SK-N-SH (cell line): Measurements from ENCODE around the gene PKN2. TPM values are rescaled to one million over a fixed set of nuclear protein-coding genes. Genes with fewer than 3 reads are reported as not detected.

ENCODE experiments used
- CTCF ChIA-PET: fragments of 300-600, 350-600 bp; formaldehyde crosslinking; extraction: SDS; loops from one replicate; lab custom pipeline; 2021; lab: Yijun Ruan, JAX
- POLR2A ChIA-PET: fragments of 350-600 bp; sonication (Branson Sonifier 250); formaldehyde crosslinking; extraction: SDS; loops from one replicate; lab custom pipeline; 2020; ENCODE audit warnings: antibody characterized with exemption, inconsistent platforms; lab: Yijun Ruan, JAX
- DNase-seq: peaks from one replicate; pipeline ENCODE4 v3.0.0; 2012
- H2AFZ ChIP-seq: fragments of 200-600 bp; sonication (generic); 2 replicates; pipeline ENCODE4 v1.8.1; 2016; ENCODE audit warnings: antibody characterized with exemption, mild to moderate bottlenecking, low read depth
- H3F3A ChIP-seq: fragments of 200-600 bp; sonication (generic); replicated peaks from 2 replicates; pipeline ENCODE3; 2016; ENCODE audit warnings: antibody characterized with exemption, mild to moderate bottlenecking; ENCODE audit not compliant: insufficient read depth
- H3K27ac ChIP-seq, 2 experiments: fragments of 200-500 bp in 1 of 2; fragments of 200-600 bp in 1 of 2; sonication (Bioruptor generic) in 1 of 2; sonication (generic), shearing (Covaris generic) in 1 of 2; 2 replicates each; pipeline versions ENCODE4 v1.5.1 to v1.6.1; 2014 to 2016; ENCODE audit warnings: low read depth in 2 of 2, inconsistent platforms in 1 of 2, low read length in 1 of 2, mild to moderate bottlenecking in 1 of 2, mixed read lengths in 1 of 2
- H3K27me3 ChIP-seq: fragments of 200-600 bp; sonication (generic), shearing (Covaris generic); 2 replicates; pipeline ENCODE4 v1.6.1; 2016; ENCODE audit warnings: mixed run types; ENCODE audit not compliant: insufficient read depth
- H3K36me3 ChIP-seq, 2 experiments: fragments of 200-500 bp in 1 of 2; fragments of 200-600 bp in 1 of 2; sonication (Bioruptor generic) in 1 of 2; sonication (generic) in 1 of 2; replicated peaks in 1 of 2; 2 replicates each; pipeline versions ENCODE3 to v1.5.1; 2014 to 2016; ENCODE audit warnings: low read length in 1 of 2, mild to moderate bottlenecking in 1 of 2; ENCODE audit not compliant: insufficient read depth in 2 of 2, control insufficient read depth in 1 of 2
- H3K4me1 ChIP-seq, 2 experiments: fragments of 200-500 bp in 1 of 2; fragments of 200-600 bp in 1 of 2; sonication (Bioruptor generic) in 1 of 2; sonication (generic), shearing (Covaris generic) in 1 of 2; 2 replicates each; pipeline versions ENCODE4 v1.5.1 to v1.6.1; 2014 to 2016; ENCODE audit warnings: low read depth in 1 of 2, low read length in 1 of 2, mixed run types in 1 of 2; ENCODE audit not compliant: insufficient read depth in 2 of 2, control insufficient read depth in 1 of 2
- H3K4me2 ChIP-seq: fragments of 200-600 bp; sonication (generic), shearing (Covaris generic); 2 replicates; pipeline ENCODE4 v1.6.1; 2017; ENCODE audit warnings: mixed run types
- H3K4me3 ChIP-seq, 2 experiments: fragments of 200-500 bp in 1 of 2; fragments of 200-600 bp in 1 of 2; sonication (Bioruptor generic) in 1 of 2; sonication (generic), shearing (Covaris generic) in 1 of 2; 2 replicates each; pipeline versions ENCODE4 v1.5.1 to v1.8.1; 2014 to 2016; ENCODE audit warnings: low read depth in 2 of 2, inconsistent platforms in 1 of 2, low read length in 1 of 2, mild to moderate bottlenecking in 1 of 2, mixed read lengths in 1 of 2, moderate library complexity in 1 of 2
- H3K79me2 ChIP-seq: fragments of 200-600 bp; sonication (generic); 2 replicates; pipeline ENCODE4 v1.8.1; 2017; ENCODE audit warnings: mild to moderate bottlenecking; ENCODE audit not compliant: insufficient read depth
- H3K9ac ChIP-seq: fragments of 200-600 bp; sonication (generic); 2 replicates; pipeline ENCODE4 v1.6.1; 2017; ENCODE audit warnings: mixed run types
- H3K9me2 ChIP-seq: fragments of 200-600 bp; sonication (generic); 2 replicates; pipeline ENCODE4 v1.6.1; 2017; ENCODE audit warnings: mixed run types
- H3K9me3 ChIP-seq: fragments of 200-600 bp; sonication (generic); 2 replicates; pipeline ENCODE4 v1.6.1; 2017; ENCODE audit warnings: mixed run types, mild to moderate bottlenecking, moderate library complexity
- H4K20me1 ChIP-seq: fragments of 200-600 bp; sonication (generic); 2 replicates; pipeline ENCODE4 v1.6.1; 2017; ENCODE audit warnings: mild to moderate bottlenecking, mixed run types; ENCODE audit not compliant: insufficient read depth
- EP300 ChIP-seq, 2 experiments: IDR thresholded peaks; 2 replicates each; pipeline versions ENCODE4 v1.4.0 to v1.6.1; 2012; ENCODE audit warnings: borderline replicate concordance in 1 of 2, low read depth in 1 of 2, low read length in 1 of 2
- FOXJ3 ChIP-seq: sonication (generic); formaldehyde crosslinking; IDR thresholded peaks from 2 replicates; pipeline ENCODE4 v1.5.1; 2020; ENCODE audit warnings: mild to moderate bottlenecking, missing genetic modification reagents
- GATA2 ChIP-seq: sonication (generic); formaldehyde crosslinking; IDR thresholded peaks from 2 replicates; pipeline ENCODE4 v1.5.0; 2020; ENCODE audit warnings: mild to moderate bottlenecking, missing genetic modification reagents
- IRF3 ChIP-seq: fragments of 150-350 bp; IDR thresholded peaks from 2 replicates; pipeline ENCODE4 v1.6.1; 2016; ENCODE audit warnings: mild to moderate bottlenecking, low read depth, low read length
- JUND ChIP-seq: IDR thresholded peaks from 2 replicates; pipeline ENCODE4 v1.4.0; 2012
- NRF1 ChIP-seq: IDR thresholded peaks from 2 replicates; pipeline ENCODE4 v1.6.1; 2012; ENCODE audit warnings: low read depth, mild to moderate bottlenecking, low read length
- POLR2AphosphoS5 ChIP-seq: IDR thresholded peaks from 2 replicates; pipeline ENCODE4 v1.6.1; 2012; ENCODE audit warnings: low read depth, low read length
- RAD21 ChIP-seq: IDR thresholded peaks from 2 replicates; pipeline ENCODE4 v1.6.1; 2012; ENCODE audit warnings: mild to moderate bottlenecking, low read length
- RCOR1 ChIP-seq: fragments of 150-350 bp; IDR thresholded peaks from 2 replicates; pipeline ENCODE4 v1.6.1; 2017; ENCODE audit warnings: antibody characterized with exemption, low read length
- RFX5 ChIP-seq: IDR thresholded peaks from 2 replicates; pipeline ENCODE4 v1.6.1; 2012; ENCODE audit warnings: mild to moderate bottlenecking, improper control_type of control experiment, low read length
- RXRA ChIP-seq: IDR thresholded peaks from 2 replicates; pipeline ENCODE4 v1.4.0; 2012; ENCODE audit warnings: low read depth, mild to moderate bottlenecking, borderline replicate concordance
- SIN3A ChIP-seq: IDR thresholded peaks from 2 replicates; pipeline ENCODE4 v1.6.1; 2012; ENCODE audit warnings: low read depth, mild to moderate bottlenecking, low read length, moderate library complexity, borderline replicate concordance
- TCF12 ChIP-seq: IDR thresholded peaks from 2 replicates; pipeline ENCODE4 v1.4.0; 2012
- TEAD4 ChIP-seq: IDR thresholded peaks from 2 replicates; pipeline ENCODE4 v1.4.0; 2012; ENCODE audit warnings: mild to moderate bottlenecking, borderline replicate concordance; ENCODE audit not compliant: insufficient read depth
- USF1 ChIP-seq: IDR thresholded peaks from 2 replicates; pipeline ENCODE4 v1.4.0; 2012; ENCODE audit warnings: low read depth, borderline replicate concordance
- WGBS: methylation state at CpG from one replicate; pipeline ENCODE4 v1.1.6; 2017; ENCODE audit warnings: low lambda C conversion rate; 5-methylcytosine and 5-hydroxymethylcytosine counted together
- polyA plus RNA-seq, 3 experiments: library from polyadenylated mRNA; depleted of rRNA; stranded (reverse); fragments of >200 nt; gene quantifications; 2 replicates each; pipeline ENCODE4 v1.2.3, GENCODE V29; 2012
- TF ChIP-seq, protein P1 (sequence below): fragments of 150-350 bp; IDR thresholded peaks from 2 replicates; pipeline ENCODE4 v1.6.1; 2017; ENCODE audit warnings: antibody characterized with exemption, low read length, low read depth, borderline replicate concordance
- TF ChIP-seq, protein P2 (sequence below): fragments of 200-600 bp; sonication (generic); IDR thresholded peaks from 2 replicates; pipeline ENCODE4 v1.6.1; 2017; ENCODE audit warnings: antibody characterized with exemption, mild to moderate bottlenecking, moderate library complexity
- TF ChIP-seq, protein P3 (sequence below): IDR thresholded peaks from 2 replicates; pipeline ENCODE4; 2012

PKN2 gene
- polyA plus RNA-seq, 1 of the 3 experiments (the other 2 are of a cell fraction): 6.8 TPM

DNA sequence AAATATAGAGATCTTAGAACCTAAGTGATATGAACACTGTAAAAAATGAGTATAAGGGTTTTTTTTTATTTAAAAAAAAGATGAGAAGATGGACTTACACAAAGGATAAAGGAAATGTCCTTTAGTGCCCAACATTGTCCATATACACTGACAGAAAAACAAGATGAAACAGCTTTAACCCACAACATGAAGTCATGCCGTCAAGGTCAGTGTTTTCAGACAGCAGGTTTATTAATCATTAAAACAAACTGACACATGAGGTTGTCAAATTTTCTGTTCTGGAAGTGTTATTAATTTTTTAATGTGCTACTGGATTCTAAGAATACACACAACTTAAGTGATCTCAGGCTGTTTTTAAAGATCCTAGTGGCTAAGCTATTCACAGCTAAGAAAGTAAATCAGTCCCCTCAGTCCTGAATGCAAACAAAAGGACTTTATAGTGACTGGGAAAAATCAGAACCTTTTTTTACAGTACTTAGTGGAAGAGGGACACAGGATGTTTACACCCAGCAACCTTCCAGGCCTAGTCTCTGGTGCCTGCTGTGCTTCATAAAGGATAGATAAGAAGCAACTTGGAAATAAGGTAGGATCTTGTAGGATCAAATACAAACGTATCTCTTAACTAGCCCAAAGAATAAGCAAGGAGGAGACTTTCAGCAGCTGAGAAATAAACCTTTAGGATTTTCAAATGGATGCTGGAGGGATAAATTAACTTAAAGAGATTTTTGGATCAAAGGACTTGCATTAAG is 21.9 kb upstream of the PKN2 start:
- no peaks in the 10 kb centered on the region for H4K20me1 ChIP-seq
- H3K27me3 ChIP-seq: no peaks in the 10 kb centered on the region
- 61% methylated on average over 2 of the region's 2 CpGs for WGBS
- H2AFZ ChIP-seq: no peak overlapping the region
- no peak overlapping the region for H3K4me3 ChIP-seq
- no peak overlapping the region for H3K4me2 ChIP-seq
- no peaks in the 10 kb centered on the region; the same call in 1 of the 2 replicates for H3K79me2 ChIP-seq
- DNase-seq: no peak
- H3K27ac ChIP-seq: no peak overlapping the region
- no peaks in the 10 kb centered on the region for H3K36me3 ChIP-seq
- TF ChIP-seq, protein P1, sequence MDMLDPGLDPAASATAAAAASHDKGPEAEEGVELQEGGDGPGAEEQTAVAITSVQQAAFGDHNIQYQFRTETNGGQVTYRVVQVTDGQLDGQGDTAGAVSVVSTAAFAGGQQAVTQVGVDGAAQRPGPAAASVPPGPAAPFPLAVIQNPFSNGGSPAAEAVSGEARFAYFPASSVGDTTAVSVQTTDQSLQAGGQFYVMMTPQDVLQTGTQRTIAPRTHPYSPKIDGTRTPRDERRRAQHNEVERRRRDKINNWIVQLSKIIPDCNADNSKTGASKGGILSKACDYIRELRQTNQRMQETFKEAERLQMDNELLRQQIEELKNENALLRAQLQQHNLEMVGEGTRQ: no peak
- TF ChIP-seq FOXJ3 (CRISPR knock-in tag): no peak
- TF ChIP-seq RXRA: no peak
- TF ChIP-seq, protein P2, sequence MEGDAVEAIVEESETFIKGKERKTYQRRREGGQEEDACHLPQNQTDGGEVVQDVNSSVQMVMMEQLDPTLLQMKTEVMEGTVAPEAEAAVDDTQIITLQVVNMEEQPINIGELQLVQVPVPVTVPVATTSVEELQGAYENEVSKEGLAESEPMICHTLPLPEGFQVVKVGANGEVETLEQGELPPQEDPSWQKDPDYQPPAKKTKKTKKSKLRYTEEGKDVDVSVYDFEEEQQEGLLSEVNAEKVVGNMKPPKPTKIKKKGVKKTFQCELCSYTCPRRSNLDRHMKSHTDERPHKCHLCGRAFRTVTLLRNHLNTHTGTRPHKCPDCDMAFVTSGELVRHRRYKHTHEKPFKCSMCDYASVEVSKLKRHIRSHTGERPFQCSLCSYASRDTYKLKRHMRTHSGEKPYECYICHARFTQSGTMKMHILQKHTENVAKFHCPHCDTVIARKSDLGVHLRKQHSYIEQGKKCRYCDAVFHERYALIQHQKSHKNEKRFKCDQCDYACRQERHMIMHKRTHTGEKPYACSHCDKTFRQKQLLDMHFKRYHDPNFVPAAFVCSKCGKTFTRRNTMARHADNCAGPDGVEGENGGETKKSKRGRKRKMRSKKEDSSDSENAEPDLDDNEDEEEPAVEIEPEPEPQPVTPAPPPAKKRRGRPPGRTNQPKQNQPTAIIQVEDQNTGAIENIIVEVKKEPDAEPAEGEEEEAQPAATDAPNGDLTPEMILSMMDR: no peak
- TF ChIP-seq SIN3A: no peak
- no peak for TF ChIP-seq GATA2
- TF ChIP-seq TEAD4: no peak
- TF ChIP-seq JUND: no peak
- no peak for TF ChIP-seq RCOR1
- TF ChIP-seq POLR2AphosphoS5: no peak
- no peak for TF ChIP-seq USF1
- TF ChIP-seq EP300 (IDR thresholded peaks at IDR 0.05; ENCODE audit: borderline replicate concordance in 1 of 2, low read depth in 1 of 2, low read length in 1 of 2): no peak
- TF ChIP-seq NRF1: no peak
- no peak for TF ChIP-seq IRF3
- no peak for TF ChIP-seq RFX5
- no peak for TF ChIP-seq TCF12
- TF ChIP-seq RAD21: no peak
- TF ChIP-seq, protein P3, sequence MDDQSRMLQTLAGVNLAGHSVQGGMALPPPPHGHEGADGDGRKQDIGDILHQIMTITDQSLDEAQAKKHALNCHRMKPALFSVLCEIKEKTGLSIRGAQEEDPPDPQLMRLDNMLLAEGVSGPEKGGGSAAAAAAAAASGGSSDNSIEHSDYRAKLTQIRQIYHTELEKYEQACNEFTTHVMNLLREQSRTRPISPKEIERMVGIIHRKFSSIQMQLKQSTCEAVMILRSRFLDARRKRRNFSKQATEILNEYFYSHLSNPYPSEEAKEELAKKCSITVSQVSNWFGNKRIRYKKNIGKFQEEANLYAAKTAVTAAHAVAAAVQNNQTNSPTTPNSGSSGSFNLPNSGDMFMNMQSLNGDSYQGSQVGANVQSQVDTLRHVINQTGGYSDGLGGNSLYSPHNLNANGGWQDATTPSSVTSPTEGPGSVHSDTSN: no peak
- TF ChIP-seq, all 33 proteins: peak for 0
- no peaks in the 10 kb centered on the region for H3K9me3 ChIP-seq
- ChIA-PET CTCF (interaction anchor here (1.3 kb wide), 1 partner anchor 14 kb away, joined by 3 read pairs; no protein-coding TSS in a partner anchor), POLR2A (no interaction called here)
- H3K9ac ChIP-seq: no peak overlapping the region
- no peaks in the 10 kb centered on the region; a peak in 1 of 4 replicates for H3K4me1 ChIP-seq
- H3F3A ChIP-seq: no peaks in the 10 kb centered on the region
- no peaks in the 10 kb centered on the region for H3K9me2 ChIP-seq
